Measurements from ENCODE around the gene RHOA. TPM values are rescaled to one million over a fixed set of nuclear protein-coding genes. Genes with fewer than 3 reads are reported as not detected.
"Not testable (repeated sequence)": the region's sequence is repeated elsewhere in the genome, so short reads cannot be mapped to it uniquely, and the experiment has no call there.

RHOA gene
- polyA plus RNA-seq, 1 donor: 332 TPM

DNA sequence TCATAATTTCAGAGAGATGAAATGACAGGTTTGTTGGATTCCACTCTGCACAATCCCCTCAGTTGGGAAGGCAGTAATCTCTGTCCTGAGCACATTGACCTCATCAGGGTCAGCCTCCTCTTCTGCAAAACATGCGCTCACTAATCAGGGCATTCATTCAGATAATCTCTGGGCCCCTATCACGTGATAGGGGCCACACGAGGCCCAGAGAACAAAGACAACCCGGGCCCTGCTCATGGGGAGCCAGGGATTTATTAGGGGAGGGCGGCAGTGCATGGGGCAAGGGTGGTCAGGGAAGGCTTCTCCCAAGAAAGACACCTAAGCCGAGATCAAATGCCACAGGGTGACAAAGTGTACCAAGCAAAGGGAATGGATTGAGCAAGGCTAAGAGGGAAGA lies 1.6 kb upstream of the RHOA start:
- Histone ChIP-seq H3K4me3 (ENCODE audit: low read length) (peak overlapping the region; percentile 69), H3K27ac (ENCODE audit: low read length) (no peak overlapping the region), H3K9me3 (ENCODE audit: control insufficient read depth, low read depth, low read length) (no peaks in the 10 kb centered on the region), H3K36me3 (ENCODE audit: control insufficient read depth, insufficient read depth, low read length) (peaks cover 22% of the 10 kb centered on the region), H3K27me3 (ENCODE audit: control insufficient read depth, insufficient read depth, low read length) (no peaks in the 10 kb centered on the region), H3K4me1 (ENCODE audit: control insufficient read depth, insufficient read depth, low read length) (peaks cover 16% of the 10 kb centered on the region)
- WGBS (ENCODE audit: insufficient coverage, low lambda C conversion rate): 80% methylated on average over 1 of the region's 6 CpGs
- peak in 1 of 2 donors; percentile 11 for DNase-seq

DNA sequence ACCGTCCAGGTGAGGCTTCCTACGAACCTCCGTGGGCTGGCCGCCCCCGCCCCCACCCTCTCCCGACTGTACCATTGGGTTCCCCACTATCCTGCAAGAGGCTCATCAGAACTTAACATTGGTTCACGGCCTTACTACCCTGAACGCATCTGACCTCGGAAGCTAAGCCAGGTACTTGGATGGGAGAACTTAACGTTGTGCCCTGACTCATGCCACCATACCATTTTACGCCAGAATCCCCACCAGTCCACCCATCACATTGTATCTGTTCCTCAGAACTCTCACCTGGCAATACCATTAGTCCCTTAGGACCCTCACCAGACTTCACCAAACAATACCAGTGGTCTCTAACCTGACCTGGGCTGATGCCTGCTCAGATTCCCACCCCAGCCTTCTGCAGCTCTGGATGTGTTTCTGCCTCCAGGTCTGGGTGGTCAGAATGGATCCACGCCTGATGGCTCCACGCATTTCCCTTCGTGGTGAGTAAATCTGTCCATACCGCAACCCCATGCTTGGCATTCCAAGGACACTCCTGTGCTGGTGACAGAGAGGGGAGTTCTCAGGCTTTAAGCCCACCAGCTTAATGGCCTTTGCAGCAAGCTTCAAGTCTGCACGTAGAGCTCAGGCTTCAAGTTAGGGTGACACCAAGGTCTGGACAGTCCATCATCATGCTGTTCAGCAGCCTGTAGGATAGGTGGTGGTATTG lies 1.0 kb upstream of the RHOA start:
- H3K36me3 ChIP-seq (ENCODE audit: control insufficient read depth, insufficient read depth, low read length): peaks cover 22% of the 10 kb centered on the region
- peak overlapping the region; percentile 69 for H3K4me3 ChIP-seq (ENCODE audit: low read length)
- H3K9me3 ChIP-seq (ENCODE audit: control insufficient read depth, low read depth, low read length): no peaks in the 10 kb centered on the region
- H3K27me3 ChIP-seq (ENCODE audit: control insufficient read depth, insufficient read depth, low read length): no peaks in the 10 kb centered on the region
- H3K4me1 ChIP-seq (ENCODE audit: control insufficient read depth, insufficient read depth, low read length): peaks cover 16% of the 10 kb centered on the region
- DNase-seq: no peak
- peak overlapping the region; percentile 69 for H3K27ac ChIP-seq (ENCODE audit: low read length)
- no CpG with 5 or more reads among the region's 16 CpGs for WGBS (ENCODE audit: insufficient coverage, low lambda C conversion rate)

DNA sequence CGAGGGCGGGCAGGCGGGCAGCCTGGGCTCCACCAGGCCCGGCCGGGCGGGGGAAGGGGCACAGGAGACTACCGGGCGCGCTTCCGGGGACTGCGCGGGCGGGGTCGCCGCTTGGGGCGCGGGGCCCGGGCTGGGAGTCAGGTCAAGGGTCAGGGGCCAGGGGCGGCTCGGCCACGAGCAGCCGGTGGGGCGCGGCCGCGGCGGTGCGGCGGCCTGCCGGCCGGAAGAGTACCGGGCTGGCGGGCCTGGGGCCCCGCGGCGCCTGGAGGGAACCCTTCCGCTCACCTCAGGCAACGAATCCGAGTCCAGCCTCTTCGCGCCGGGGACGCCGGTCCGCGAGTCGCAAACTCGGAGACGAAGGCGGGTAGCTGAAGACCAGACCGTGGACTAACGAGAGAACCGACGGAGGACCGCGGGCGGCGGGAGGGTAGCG lies 225 bp downstream of the RHOA start:
- no peaks in the 10 kb centered on the region for H3K27me3 ChIP-seq (ENCODE audit: control insufficient read depth, insufficient read depth, low read length)
- peaks cover 13% of the 10 kb centered on the region for H3K36me3 ChIP-seq (ENCODE audit: control insufficient read depth, insufficient read depth, low read length)
- no peaks in the 10 kb centered on the region for H3K9me3 ChIP-seq (ENCODE audit: control insufficient read depth, low read depth, low read length)
- peak overlapping the region; percentile 84 for H3K4me3 ChIP-seq (ENCODE audit: low read length)
- peaks cover 16% of the 10 kb centered on the region for H3K4me1 ChIP-seq (ENCODE audit: control insufficient read depth, insufficient read depth, low read length)
- no CpG with 5 or more reads among the region's 59 CpGs for WGBS (ENCODE audit: insufficient coverage, low lambda C conversion rate)
- H3K27ac ChIP-seq (ENCODE audit: low read length): peak overlapping the region; percentile 92
- DNase-seq: peak in 1 of 2 donors; percentile 41

DNA sequence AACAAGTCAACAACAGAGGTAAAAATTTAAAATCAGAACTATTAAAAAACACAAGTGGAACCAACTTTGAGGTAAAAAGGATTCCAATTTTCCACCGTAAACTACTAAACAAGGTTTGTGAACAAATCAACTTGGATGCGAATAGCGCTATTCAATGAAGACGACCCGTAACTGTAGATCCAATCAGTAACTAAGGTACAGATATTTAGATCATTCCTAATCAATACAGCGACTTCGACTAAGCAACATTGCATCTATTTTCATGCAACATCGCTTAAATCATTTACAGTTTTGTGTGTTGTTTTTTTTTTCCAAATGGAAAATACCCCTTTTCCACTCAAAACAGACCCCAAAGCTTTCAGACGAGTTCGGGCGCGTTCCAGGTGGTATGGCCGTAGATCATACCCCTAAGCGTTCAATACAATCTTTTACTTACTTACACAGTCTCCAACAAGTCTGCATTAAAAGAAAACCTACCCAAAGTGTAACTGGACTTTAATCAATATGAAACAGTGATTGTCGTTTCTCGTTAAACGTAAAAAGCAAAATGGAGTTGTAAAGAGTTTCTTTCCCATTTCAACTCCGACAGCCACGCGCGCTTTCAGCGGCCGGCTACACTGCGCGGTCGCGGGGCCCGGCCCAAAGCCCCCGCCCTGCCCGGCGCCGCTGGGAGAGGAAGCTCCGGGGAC lies 786 bp downstream of the RHOA start:
- DNase-seq: peak in 1 of 2 donors; percentile 13
- Histone ChIP-seq H3K36me3 (ENCODE audit: control insufficient read depth, insufficient read depth, low read length) (peaks cover 12% of the 10 kb centered on the region), H3K4me3 (ENCODE audit: low read length) (peak overlapping the region; percentile 84), H3K9me3 (ENCODE audit: control insufficient read depth, low read depth, low read length) (no peaks in the 10 kb centered on the region), H3K4me1 (ENCODE audit: control insufficient read depth, insufficient read depth, low read length) (peaks cover 16% of the 10 kb centered on the region), H3K27ac (ENCODE audit: low read length) (peak overlapping the region; percentile 92), H3K27me3 (ENCODE audit: control insufficient read depth, insufficient read depth, low read length) (no peaks in the 10 kb centered on the region)
- WGBS (ENCODE audit: insufficient coverage, low lambda C conversion rate): 5% methylated on average over 3 of the region's 33 CpGs

DNA sequence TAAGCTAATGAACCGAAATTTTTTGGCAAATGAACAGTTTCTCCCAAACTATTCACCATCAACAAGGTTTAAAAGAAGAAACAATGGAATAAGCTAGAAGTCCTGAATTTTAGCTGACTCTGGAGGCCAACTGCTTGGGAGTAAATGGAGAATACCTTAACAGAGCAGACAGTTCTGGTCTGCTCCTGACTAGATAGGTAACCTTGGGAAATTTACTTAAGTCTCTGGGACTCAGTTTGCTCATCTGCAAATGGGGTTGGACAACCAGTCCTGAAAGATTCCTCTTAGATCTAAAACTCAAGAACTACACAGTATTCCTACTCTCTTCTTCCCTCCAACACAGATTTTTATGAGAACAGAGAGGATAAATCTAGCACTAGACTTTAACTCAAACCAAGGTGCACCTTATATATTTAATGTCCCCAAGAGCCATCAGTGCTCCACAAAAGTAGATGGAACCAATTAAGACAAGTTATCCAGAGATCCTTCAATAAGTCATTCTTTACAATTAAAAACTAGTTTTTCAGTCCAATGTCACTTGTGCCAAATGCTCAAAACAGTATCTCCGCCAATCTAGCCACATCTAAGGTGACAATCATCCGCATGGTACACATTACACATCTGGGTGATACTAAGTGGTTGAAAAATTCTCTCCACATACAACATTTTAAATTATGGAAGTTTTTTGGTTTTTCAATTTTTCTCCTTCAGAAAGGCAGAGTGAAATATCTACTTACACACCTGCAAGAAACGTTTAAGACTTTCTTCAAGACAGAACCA lies 1.5 kb downstream of the RHOA start:
- no peak for DNase-seq
- WGBS (ENCODE audit: insufficient coverage, low lambda C conversion rate): no CpG with 5 or more reads among the region's 4 CpGs
- Histone ChIP-seq H3K27me3 (ENCODE audit: control insufficient read depth, insufficient read depth, low read length) (no peaks in the 10 kb centered on the region), H3K36me3 (ENCODE audit: control insufficient read depth, insufficient read depth, low read length) (peaks cover 6% of the 10 kb centered on the region), H3K4me3 (ENCODE audit: low read length) (peak overlapping the region; percentile 84), H3K4me1 (ENCODE audit: control insufficient read depth, insufficient read depth, low read length) (peaks cover 16% of the 10 kb centered on the region), H3K9me3 (ENCODE audit: control insufficient read depth, low read depth, low read length) (no peaks in the 10 kb centered on the region), H3K27ac (ENCODE audit: low read length) (no peak overlapping the region)

DNA sequence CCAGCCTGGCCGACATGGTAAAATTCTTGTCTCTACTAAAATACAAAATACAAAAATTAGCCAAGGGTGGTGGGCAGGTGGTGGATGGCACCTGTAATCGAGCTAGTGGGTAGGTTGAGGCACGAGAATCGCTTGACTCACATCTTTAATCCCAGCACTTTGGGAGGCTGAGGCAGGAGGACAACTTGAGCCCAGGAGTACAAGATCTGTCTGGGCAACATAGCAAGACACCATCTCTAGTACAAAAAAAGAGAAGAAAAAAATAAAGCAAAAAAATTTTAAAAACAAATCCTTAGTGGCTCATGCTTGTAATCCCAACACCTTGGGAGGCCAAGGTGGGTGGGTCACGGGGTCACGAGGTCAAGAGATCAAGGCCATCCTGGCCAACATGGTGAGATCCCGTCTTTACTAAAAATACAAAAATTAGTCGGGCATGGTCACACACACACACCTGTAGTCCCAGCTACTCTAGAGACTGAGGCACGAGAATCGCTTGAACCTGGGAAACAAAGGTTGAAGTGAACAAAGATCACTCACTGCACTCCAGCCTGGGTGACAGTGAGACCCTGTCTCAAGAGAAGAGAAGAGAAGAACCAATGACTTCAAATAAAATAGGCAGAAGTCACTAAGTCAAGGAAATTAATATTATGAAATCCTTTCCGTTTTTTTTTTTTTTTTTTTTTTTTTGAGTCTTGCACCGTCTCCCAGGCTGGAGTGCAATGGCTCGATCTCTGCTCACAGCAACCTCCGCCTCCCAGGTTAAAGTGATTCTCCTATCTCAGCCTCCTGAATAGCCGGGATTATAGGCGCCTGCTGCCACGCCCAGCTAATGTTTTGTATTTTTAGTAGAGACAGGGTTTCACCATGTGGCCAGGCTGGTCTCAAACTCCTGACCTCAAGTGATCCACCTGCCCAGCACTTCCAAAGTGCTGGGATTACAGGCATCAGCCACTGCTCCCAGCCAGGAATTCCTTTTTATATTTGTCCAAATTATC lies 4.9 kb downstream of the RHOA start:
- Histone ChIP-seq H3K4me3 (ENCODE audit: low read length) (no peak overlapping the region), H3K27me3 (ENCODE audit: control insufficient read depth, insufficient read depth, low read length) (no peaks in the 10 kb centered on the region), H3K4me1 (ENCODE audit: control insufficient read depth, insufficient read depth, low read length) (peaks cover 8% of the 10 kb centered on the region), H3K27ac (ENCODE audit: low read length) (no peak overlapping the region), H3K9me3 (ENCODE audit: control insufficient read depth, low read depth, low read length) (no peaks in the 10 kb centered on the region), H3K36me3 (ENCODE audit: control insufficient read depth, insufficient read depth, low read length) (peaks cover 8% of the 10 kb centered on the region)
- no peak for DNase-seq
- WGBS (ENCODE audit: insufficient coverage, low lambda C conversion rate): 80% methylated on average over 3 of the region's 17 CpGs

DNA sequence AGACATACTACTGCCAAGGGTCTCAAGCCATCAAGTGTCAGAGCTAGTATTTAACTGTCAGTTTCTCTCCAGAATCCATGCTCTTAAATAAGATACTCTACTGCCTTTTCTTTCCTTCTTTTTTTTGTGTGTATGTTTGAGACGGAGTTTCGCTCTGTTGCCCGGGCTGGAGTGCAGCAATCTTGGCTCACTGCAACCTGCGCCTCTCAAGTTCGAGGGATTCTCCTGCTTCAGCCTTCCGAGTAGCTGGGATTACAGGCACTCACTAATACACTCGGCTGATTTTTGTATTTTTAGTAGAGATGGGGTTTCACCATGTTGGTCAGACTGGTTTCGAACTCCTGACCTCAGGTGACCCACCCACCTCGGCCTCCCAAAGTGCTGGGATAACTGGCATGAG lies 6.2 kb downstream of the RHOA start:
- H3K27ac ChIP-seq (ENCODE audit: low read length); DNase-seq; H3K9me3 ChIP-seq (ENCODE audit: control insufficient read depth, low read depth, low read length); H3K27me3 ChIP-seq (ENCODE audit: control insufficient read depth, insufficient read depth, low read length); H3K4me3 ChIP-seq (ENCODE audit: low read length); H3K4me1 ChIP-seq (ENCODE audit: control insufficient read depth, insufficient read depth, low read length): not testable (repeated sequence)
- WGBS (ENCODE audit: insufficient coverage, low lambda C conversion rate): 92% methylated on average over 2 of the region's 9 CpGs
- H3K36me3 ChIP-seq (ENCODE audit: control insufficient read depth, insufficient read depth, low read length): peaks cover 15% of the 10 kb centered on the region

DNA sequence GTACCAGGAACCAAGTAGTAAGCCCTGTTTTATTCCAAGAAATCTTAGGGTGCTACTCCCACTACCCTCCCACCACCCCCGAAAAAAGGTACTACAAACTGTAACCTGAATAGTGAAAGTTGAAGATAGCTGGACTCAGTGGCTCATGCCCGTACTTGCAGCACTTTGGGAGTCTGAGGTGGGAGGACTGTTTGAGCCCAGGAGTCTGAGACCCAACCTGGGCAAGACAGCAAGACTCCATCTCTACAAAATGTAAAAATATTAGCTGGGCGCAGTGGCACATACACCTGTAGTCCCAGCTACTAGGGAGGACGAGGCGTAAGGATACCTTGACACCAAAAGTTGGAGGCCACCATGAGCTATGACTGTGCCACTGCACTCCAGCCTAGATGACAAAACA lies 7.9 kb downstream of the RHOA start:
- Histone ChIP-seq H3K4me1 (ENCODE audit: control insufficient read depth, insufficient read depth, low read length) (no peaks in the 10 kb centered on the region), H3K36me3 (ENCODE audit: control insufficient read depth, insufficient read depth, low read length) (peaks cover 18% of the 10 kb centered on the region), H3K27me3 (ENCODE audit: control insufficient read depth, insufficient read depth, low read length) (no peaks in the 10 kb centered on the region), H3K9me3 (ENCODE audit: control insufficient read depth, low read depth, low read length) (no peaks in the 10 kb centered on the region), H3K27ac (ENCODE audit: low read length) (no peak overlapping the region), H3K4me3 (ENCODE audit: low read length) (no peak overlapping the region)
- no peak for DNase-seq
- no CpG with 5 or more reads among the region's 5 CpGs for WGBS (ENCODE audit: insufficient coverage, low lambda C conversion rate)

DNA sequence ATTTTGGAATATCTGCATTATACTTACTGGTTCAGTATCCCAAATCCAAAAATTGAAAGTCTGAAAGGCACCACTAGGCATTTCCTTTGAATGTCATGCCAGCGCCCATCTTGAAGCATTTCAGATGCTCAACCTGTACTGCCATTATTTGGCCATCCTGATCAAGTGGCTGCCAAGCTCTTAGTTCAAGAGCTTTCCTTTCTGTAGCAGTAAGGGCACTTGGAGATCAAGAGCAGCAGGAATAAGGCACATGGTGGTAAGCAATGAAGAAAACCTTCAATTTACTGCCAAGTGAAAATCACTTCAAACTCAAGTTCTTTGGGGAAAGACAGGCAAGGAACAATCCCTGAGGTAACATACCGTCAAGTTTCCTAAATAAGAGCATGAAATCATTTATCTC lies 10.0 kb downstream of the RHOA start:
- Histone ChIP-seq H3K27ac (ENCODE audit: low read length) (no peak overlapping the region), H3K4me1 (ENCODE audit: control insufficient read depth, insufficient read depth, low read length) (no peaks in the 10 kb centered on the region), H3K36me3 (ENCODE audit: control insufficient read depth, insufficient read depth, low read length) (peaks cover 18% of the 10 kb centered on the region), H3K4me3 (ENCODE audit: low read length) (no peak overlapping the region), H3K9me3 (ENCODE audit: control insufficient read depth, low read depth, low read length) (no peaks in the 10 kb centered on the region), H3K27me3 (ENCODE audit: control insufficient read depth, insufficient read depth, low read length) (no peaks in the 10 kb centered on the region)
- WGBS (ENCODE audit: insufficient coverage, low lambda C conversion rate): no CpG with 5 or more reads among the region's 2 CpGs
- no peak for DNase-seq
